ENCODE results near the gene NEURL3.

DNA sequence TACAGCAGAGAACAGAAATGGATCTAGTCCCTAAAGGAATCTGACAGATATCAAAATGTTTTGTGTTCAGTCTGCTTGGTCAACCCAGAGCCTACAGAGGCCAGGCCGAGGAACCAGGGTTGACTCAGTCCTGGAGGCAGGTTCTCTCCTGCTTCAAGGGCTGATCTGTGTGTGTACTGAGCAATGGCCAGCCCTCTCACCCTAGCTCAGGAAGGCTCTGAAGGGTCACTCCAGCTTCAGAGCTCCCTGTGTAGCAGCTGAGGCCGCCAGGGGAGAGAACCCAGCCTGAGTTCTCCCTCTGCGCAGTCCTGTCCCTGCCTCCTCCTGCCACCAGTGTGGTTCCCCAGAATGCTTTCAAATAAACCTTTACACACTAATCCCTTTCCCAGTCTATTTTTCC, 41.1 kb downstream of the NEURL3 start:
- TF ChIP-seq, protein P1, sequence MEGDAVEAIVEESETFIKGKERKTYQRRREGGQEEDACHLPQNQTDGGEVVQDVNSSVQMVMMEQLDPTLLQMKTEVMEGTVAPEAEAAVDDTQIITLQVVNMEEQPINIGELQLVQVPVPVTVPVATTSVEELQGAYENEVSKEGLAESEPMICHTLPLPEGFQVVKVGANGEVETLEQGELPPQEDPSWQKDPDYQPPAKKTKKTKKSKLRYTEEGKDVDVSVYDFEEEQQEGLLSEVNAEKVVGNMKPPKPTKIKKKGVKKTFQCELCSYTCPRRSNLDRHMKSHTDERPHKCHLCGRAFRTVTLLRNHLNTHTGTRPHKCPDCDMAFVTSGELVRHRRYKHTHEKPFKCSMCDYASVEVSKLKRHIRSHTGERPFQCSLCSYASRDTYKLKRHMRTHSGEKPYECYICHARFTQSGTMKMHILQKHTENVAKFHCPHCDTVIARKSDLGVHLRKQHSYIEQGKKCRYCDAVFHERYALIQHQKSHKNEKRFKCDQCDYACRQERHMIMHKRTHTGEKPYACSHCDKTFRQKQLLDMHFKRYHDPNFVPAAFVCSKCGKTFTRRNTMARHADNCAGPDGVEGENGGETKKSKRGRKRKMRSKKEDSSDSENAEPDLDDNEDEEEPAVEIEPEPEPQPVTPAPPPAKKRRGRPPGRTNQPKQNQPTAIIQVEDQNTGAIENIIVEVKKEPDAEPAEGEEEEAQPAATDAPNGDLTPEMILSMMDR (IDR thresholded peaks at IDR 0.05 in 4 of 5, conservative IDR thresholded peaks at IDR 0.05 in 1 of 5) = no peak
- no peak for TF ChIP-seq POLR2A (IDR thresholded peaks at IDR 0.05)

Data from gastrocnemius medialis (tissue), 4 donors.